Loucy (cell line): ENCODE measurements around the gene LARP4B.

Experiments
- CTCF ChIP-seq: fragments of 200-600 bp; sonication (generic); conservative IDR thresholded peaks from 2 replicates; pipeline ENCODE4 v1.5.1; 2014; ENCODE audit warnings: mild to moderate bottlenecking, antibody characterized with exemption, low read length
- EZH2phosphoT487 ChIP-seq: fragments of 200-600 bp; IDR thresholded peaks from 2 replicates; pipeline ENCODE4 v1.6.1; 2018; ENCODE audit warnings: antibody characterized with exemption, mild to moderate bottlenecking, moderate library complexity, borderline replicate concordance

GRCh38 chr10:974038-974784 lies 42.7 kb upstream of the LARP4B start:
- TF ChIP-seq CTCF, result no peak
- no peak for TF ChIP-seq EZH2phosphoT487
